ENCODE results near the gene PGM5.

GRCh38 chr9:68575817-68576216 lies 219.4 kb downstream of the PGM5 start:
- no peak for TF ChIP-seq CTCF (conservative IDR thresholded peaks at IDR 0.05; ENCODE audit: low read length)
- no peak for TF ChIP-seq EZH2phosphoT487 (IDR thresholded peaks at IDR 0.05; ENCODE audit: borderline replicate concordance, low read depth, low read length)
